ENCODE data around the gene RAC3.

Gene RAC3

DNA sequence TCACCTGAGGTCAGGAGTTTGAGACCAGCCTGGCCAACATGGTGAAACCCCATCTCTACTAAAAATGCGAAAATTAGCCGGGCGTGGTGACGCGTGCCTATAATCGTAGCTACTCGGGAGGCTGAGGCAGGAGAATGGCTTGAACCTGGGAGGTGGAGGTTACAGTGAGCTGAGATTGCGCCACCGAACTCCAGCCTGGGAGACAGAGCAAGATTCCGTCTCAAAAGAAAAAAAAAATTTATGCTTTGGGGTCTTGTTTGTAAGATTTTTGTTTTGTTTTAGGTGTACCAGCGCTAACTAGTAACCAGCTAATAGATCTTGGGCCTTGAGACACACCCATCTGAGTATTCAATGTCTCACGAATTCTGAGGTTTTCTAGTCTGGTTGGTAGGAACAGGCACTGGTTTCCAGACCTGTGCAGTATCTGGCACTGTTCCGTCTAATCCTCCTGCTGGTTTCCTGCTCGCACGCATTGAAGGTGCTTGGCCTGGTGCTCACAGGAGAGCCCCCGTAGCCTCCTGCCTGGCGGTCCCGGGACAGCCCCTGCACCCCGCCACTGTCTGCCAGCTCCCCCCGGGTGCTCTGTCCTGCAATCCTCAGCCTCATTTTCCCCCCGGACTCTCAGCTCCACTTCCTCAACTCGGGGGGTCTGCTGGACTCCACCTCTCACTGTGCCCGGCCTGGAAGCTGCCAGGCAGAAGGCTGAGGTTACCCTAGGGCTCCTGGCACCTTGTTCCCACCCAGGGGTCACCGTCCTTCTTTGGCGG, 44.7 kb downstream of the RAC3 start:
- DNase-seq (ENCODE audit: low read depth in 2 of 2): no peak

DNA sequence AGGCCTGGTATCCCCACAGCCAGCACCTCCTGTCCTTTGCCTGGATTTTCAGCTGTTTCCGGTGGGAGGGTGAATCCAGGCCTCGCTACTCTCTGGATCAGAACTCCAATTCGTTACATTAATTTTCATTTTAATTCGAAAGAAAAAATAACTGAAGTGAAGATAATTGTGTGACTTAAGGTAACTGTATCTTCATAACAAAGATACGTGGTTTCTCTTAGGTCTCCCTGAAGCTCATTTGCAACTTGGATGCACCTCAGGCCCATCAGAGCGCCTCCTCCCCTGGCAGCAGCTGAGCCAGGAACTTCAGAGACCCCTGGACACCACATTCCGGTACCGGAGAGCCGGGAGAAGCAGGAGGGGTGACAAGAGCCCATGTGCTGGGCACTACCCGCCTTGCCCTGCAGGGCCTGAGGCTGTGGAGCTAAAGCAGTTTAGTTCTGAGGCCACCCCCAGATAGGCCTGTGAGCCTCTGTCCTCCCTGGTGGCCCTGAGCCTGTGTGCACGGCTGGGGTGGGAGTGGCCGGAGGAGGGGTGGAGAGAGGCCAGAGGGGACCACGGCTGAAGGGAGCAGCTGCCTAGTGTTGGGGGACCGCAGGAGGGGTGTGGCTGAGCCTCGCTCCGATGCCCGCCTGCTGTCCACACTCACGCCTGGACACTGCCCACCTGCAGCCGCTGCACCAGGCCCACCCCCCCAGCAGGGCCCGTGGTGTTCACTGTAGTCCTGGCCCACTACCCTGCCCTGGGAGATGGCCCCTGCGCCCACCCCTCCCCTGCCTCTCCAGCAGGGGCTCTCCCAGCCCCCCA, 45.5 kb downstream of the RAC3 start:
- DNase-seq (ENCODE audit: low read depth in 2 of 2): no peak

DNA sequence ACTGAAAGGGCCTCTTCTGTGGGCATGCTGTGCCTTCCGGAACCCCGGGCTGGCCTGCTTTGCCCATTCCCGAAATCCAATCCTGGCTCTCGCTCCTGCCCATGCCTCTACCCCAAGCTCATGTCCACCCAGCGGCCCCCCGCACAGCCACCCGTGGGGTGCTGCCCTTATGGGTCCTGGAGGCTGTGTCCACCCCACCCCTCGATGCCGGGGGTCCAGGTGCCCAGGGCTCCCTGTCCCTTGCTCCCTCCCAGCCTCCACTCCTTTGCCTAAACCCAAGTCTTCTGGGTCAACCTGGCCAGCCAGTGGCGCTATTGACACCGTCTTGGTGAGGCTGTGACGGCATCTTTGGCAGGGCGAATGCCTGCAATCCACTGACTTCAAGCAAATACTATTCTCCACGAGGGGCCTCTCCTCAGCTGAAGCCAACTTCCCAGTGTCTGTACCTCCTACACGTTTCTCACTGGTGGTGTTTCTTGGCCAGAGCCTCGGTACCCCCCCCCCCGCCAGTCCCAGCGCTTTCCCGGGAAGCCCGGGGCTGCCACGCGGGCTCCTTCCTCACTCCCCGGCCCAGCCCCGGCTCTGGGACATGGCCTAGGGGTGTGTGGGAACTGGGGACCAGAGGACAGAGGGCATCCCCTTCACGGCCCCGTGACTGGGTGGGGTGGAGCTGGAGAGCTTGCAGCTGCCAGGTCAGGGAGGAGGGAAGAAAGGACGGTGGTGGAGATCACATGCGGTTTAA, 46.3 kb downstream of the RAC3 start:
- DNase-seq (ENCODE audit: low read depth in 2 of 2): no peak

DNA sequence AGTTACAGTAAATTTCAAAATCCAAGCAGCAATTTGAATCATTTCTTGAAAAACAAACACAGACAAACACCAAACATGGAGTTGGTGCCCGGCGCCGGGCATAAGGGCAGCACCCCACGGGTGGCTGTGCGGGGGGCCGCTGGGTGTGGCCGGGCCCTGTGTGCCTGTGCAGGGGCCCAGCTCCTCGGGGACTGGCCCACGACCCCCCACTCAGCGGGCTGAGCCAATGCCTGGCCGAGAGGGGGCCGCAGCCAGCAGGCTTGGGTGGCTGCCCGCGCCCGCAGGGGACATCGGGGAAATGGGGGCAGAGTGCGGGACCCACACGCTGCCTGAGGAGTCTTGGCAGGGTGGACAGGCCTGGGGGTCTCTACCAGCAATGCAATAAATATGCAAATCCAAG, 47.0 kb downstream of the RAC3 start:
- no peak for DNase-seq (ENCODE audit: low read depth in 2 of 2)

DNA sequence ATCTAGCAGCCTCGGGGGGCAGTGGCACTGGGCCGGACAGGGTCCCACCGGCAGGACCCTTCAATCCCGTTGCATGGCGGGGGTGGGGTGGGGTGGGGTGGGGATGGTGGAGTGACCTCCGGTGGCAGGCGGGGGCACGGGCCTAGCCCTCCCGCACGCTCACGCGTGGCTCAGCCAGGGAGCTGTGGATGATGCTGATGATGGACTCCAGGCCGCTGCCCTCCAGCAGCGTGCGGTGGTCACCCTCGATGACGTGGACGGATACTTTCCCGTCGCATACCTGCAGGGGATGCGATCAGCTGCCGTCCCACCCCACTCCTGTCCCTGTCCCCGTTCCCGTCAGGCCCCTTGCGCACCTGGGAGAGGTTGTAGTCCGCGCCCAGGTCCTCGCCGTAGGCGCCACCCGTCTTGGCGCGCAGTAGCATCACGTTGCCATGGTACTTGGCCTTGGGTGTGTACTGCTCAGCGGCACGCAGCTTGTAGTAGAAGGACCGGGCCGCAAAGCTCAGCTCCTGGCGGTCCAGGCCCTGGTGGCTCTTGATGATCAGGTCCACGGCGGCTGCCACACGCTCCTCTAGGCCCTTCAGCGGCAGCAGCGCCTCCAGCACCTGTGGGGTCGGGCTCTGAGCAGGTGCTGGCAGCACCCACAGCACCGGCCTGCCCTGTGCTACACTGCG, 47.7 kb downstream of the RAC3 start:
- DNase-seq (ENCODE audit: low read depth in 2 of 2): no peak

DNA sequence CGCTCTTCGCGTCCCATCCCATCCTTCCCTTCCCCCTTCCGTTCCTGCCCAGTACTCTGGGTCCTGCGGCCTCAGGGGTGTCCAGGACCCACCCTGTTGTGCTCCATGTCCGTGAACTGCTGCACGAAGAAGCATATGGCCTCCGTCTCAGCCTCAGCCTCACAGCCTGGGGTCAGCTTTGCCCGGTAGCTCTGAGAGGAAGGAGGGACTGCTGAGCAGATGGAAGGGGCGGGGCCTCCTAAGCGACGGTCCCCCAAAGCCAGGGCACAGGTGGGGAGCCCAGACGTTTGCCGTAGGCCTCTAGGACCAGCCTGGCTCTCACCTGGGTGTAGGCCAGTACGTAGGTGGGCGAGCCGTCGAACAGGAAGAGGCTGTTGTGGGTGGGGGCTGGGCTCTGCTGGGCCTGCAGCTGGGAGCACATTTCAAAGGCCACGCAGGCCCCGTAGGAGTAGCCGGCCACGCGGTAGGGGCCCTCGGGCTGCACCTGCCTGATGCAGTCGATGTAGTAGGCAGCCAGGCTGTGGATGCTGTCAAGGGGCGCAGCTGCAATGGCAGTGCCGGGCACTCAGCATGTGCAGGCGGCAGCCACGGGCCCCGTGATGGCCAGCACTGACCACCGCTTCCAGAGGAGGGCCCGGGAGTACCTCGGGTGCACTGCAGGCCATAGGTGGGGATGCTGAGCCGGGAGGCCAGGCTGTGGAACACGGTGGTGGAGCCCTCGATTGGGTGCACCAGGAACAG, 48.7 kb downstream of the RAC3 start:
- DNase-seq (ENCODE audit: low read depth in 2 of 2): no peak

DNA sequence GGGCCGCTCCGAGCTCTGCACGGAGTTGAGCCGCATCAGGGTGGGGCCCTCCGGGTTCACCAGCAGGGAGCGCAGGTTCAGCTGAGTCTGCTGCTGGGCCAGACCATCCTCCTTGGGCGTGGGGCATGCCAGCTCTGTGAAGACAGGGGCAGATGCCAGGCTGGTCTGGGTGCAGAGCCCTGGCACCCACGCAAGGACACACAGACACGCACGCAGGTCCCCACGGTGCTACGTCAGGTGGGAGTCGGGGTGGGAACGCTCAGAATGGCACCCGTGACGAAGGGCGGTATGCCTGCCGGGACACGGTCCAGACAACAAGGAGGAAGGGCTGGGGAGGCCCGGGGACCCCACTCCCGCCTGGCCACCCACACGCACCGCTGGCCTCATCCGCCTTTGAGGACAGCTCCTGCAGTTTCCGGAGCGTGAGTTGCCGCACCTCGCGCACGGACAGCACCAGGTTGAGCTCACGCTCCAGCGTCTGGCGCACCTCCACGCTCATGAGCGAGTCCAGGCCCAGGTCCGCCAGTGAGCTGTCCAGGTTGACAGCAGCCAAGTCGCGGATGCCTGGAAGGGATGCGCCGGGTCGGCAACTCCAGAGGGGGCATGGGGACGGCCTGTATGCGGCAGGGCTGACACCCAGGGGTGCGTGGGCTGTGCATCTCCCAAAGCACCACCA, 49.4 kb downstream of the RAC3 start:
- no peak for DNase-seq (ENCODE audit: low read depth in 2 of 2)

DNA sequence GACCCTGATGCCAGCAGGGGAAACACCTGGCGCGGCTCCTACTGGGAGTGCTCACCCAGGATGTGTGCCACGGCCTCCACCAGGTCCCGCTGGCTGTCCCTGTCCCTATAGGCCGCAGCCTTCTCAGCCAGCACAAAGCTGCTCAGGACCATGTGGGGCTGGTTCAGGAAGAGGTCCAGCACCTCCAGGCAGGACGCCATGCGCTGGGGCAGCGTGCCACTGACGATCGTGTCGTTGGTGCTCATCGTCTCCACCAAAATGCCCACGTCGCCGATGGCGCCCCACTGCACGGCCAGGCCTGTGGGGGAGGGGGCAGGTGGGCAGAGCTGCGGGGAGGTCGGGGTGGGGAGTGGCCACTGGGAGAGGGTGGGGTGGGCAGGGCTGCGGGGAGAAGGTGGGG, 50.1 kb downstream of the RAC3 start:
- no peak for DNase-seq (ENCODE audit: low read depth in 2 of 2)

DNA sequence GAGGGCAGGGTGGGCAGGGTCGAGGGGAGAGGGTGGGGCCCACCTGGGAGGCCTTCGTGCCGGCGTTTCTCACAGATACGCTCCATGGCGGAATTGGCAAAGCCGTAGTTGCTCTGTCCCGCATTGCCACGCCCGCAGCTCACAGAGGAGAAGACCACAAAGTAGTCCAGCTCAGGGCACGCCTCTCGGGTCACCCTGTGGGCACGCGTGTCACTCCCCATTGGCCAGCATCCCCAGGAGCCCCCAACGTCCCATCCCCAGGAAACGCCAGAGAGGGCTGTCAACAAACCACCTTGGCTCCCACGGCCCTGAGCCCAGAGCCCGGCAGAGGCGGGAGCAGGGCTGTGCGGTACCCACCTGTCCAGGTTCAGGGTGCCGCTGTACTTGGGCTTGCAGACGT, 50.5 kb downstream of the RAC3 start:
- no peak for DNase-seq (ENCODE audit: low read depth in 2 of 2)

DNA sequence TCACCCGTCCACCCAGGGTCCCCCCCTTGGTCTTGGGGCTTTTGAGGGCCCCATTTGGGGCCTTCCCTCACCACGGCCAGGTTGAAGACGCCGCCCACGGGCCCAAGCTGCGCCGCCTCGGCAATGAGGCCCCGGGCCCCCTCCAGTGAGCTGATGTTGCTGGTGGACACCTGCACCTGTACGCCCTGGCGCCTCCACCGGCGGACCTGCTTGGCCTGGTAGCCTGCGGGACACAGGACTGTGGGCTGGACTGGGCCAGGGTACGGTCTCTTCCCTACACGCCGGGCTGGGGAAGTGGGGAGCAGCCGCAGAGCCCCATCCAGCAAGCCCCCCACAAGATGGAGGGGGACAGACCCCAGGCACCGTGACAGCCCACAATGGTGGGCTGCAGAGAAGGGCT, 51.0 kb downstream of the RAC3 start:
- DNase-seq (ENCODE audit: low read depth in 2 of 2): no peak

DNA sequence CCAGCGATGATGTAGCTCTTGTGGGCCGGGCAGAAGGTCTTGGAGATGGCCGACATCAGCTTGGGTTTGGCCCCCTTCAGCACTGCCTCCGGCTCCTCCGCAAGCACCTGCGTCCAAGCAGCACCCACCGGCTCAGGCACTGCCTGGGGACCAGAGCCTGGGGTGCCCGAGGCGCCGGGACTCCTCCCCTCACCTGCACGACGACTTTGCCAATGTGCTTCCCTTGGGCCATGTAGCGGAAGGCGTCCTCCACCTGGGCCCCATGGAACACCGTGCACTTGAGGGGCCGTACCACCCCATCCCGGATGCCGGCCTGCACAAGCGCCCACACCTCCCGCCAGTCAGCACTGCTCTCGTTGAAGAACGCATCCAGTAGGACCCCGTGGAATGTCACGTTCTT, 51.5 kb downstream of the RAC3 start:
- DNase-seq (ENCODE audit: low read depth in 2 of 2): no peak
